ENCODE results near the gene ZNF169. TPM values are rescaled to one million over a fixed set of nuclear protein-coding genes. Genes with fewer than 3 reads are reported as not detected.

ZNF169 gene
- 4.7 TPM in 2 replicates for total RNA-seq

GRCh38 chr9:94259077-94259862 is at the start of gene ZNF169:
Gene ZNF169, plus strand, starts transcription at chr9:94259298. Its CDS starts 19,515 bp downstream, at chr9:94278813.
- H3K27me3 ChIP-seq (ENCODE audit: control insufficient read depth, insufficient read depth, low read length), result peaks cover 3% of the 10 kb centered on the region
- TF ChIP-seq, protein P1, sequence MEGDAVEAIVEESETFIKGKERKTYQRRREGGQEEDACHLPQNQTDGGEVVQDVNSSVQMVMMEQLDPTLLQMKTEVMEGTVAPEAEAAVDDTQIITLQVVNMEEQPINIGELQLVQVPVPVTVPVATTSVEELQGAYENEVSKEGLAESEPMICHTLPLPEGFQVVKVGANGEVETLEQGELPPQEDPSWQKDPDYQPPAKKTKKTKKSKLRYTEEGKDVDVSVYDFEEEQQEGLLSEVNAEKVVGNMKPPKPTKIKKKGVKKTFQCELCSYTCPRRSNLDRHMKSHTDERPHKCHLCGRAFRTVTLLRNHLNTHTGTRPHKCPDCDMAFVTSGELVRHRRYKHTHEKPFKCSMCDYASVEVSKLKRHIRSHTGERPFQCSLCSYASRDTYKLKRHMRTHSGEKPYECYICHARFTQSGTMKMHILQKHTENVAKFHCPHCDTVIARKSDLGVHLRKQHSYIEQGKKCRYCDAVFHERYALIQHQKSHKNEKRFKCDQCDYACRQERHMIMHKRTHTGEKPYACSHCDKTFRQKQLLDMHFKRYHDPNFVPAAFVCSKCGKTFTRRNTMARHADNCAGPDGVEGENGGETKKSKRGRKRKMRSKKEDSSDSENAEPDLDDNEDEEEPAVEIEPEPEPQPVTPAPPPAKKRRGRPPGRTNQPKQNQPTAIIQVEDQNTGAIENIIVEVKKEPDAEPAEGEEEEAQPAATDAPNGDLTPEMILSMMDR (IDR thresholded peaks at IDR 0.05; ENCODE audit: insufficient read depth, low read length, severe bottlenecking), result no peak
- no peaks in the 10 kb centered on the region for H3K36me3 ChIP-seq (ENCODE audit: control insufficient read depth, insufficient read depth, low read length)
- H3K4me3 ChIP-seq (ENCODE audit: low read depth, low read length), result peak within 1 kb of the TSS; percentile 63
- DNase-seq (ENCODE audit: low read depth), result peak; percentile 72
- FAIRE-seq, result no peak

DNA sequence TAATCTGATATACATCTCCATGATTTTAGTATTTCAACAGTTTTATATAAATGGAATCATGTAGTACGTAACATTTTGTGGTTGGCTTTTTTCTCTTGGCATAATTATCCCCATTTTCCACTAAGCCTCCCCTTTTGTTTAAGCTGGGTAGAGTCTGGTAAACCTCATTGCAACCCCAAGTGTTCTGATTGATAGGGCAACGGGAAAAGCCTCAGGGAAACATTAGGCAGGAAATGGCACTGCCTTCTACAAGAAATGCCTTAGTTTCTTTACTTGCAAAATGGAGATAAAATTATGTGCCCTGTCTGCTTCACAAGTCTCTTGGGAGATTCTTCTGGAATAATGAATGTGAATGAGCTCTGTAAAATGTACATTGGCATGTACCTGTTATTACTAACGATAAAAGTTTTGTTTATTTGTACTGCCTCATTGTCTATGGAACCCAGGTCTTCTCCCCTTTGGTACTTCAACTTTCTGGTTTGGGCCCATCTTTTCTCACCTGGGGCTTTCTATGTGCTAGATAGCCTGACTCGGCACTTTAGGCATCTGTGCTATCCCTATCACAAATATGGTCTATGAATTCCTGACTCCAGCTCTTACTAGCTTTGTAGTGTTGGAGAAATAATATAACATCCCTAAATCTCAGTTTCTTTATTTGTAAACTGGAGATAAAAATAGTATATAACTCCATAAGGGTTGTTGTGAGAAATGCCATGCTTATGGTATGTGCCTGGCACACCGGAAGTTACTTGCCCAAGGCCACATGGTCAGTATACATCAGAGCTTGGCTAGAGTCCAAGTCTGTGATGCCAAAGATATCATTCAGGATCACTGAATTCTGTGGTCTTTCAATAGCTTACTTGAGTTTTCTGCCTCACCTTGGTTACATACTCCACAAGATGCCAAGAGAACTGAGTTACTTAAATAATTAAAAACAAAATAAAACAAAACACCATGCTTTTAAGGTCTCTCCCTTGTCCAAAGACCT is 48.2 kb upstream of the ZNF169 start:
- DNase-seq (ENCODE audit: low read depth), result peak; percentile 41
- no peak for FAIRE-seq
- Histone ChIP-seq H3K27me3 (ENCODE audit: control insufficient read depth, insufficient read depth, low read length) (no peaks in the 10 kb centered on the region), H3K4me3 (ENCODE audit: low read depth, low read length) (no peak overlapping the region), H3K36me3 (ENCODE audit: control insufficient read depth, insufficient read depth, low read length) (no peaks in the 10 kb centered on the region)
- TF ChIP-seq, protein P1 (IDR thresholded peaks at IDR 0.05; ENCODE audit: insufficient read depth, low read length, severe bottlenecking), result no peak

- TF ChIP-seq, protein P1 (IDR thresholded peaks at IDR 0.05; ENCODE audit: insufficient read depth, low read length, severe bottlenecking), result no peak
- H3K4me3 ChIP-seq (ENCODE audit: low read depth, low read length), result no peak overlapping the region
- no peaks in the 10 kb centered on the region for H3K36me3 ChIP-seq (ENCODE audit: control insufficient read depth, insufficient read depth, low read length)
- H3K27me3 ChIP-seq (ENCODE audit: control insufficient read depth, insufficient read depth, low read length), result no peaks in the 10 kb centered on the region
- no peak for DNase-seq (ENCODE audit: low read depth)
- FAIRE-seq, result no peak
Observed at GRCh38 chr9:94212091-94212490, 47.0 kb upstream of the ZNF169 start.

DNA sequence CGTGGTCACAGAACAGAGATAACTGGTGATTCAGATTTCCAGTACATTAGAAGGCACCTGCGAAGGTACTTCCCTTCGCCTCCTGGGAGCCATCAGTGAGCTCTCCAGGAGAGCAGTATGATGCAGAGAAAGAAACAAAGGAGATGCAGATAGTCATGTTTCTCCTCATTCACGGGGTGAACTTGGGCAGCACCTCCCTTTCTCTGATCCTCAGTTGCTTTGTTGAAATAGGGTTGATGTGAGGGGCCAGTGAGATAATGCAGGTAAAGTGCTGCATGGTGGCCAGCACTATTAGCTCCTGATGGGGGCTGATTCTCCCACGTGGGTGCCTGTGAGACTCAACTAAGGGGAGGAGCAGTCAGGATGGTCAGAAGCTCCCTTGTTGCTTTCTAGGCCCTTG is 46.6 kb upstream of the ZNF169 start:
- TF ChIP-seq, protein P1 (IDR thresholded peaks at IDR 0.05; ENCODE audit: insufficient read depth, low read length, severe bottlenecking), result no peak
- no peak for DNase-seq (ENCODE audit: low read depth)
- Histone ChIP-seq H3K4me3 (ENCODE audit: low read depth, low read length) (no peak overlapping the region), H3K36me3 (ENCODE audit: control insufficient read depth, insufficient read depth, low read length) (no peaks in the 10 kb centered on the region), H3K27me3 (ENCODE audit: control insufficient read depth, insufficient read depth, low read length) (no peaks in the 10 kb centered on the region)
- FAIRE-seq, result no peak

GRCh38 chr9:94213511-94214124 is 45.5 kb upstream of the ZNF169 start:
- Histone ChIP-seq H3K27me3 (ENCODE audit: control insufficient read depth, insufficient read depth, low read length) (no peaks in the 10 kb centered on the region), H3K4me3 (ENCODE audit: low read depth, low read length) (no peak overlapping the region), H3K36me3 (ENCODE audit: control insufficient read depth, insufficient read depth, low read length) (no peaks in the 10 kb centered on the region)
- no peak for FAIRE-seq
- TF ChIP-seq, protein P1 (IDR thresholded peaks at IDR 0.05; ENCODE audit: insufficient read depth, low read length, severe bottlenecking), result peak; percentile 71
- peak; percentile 69 for DNase-seq (ENCODE audit: low read depth)
